MM.1S (cell line): ENCODE measurements around the gene SH2D2A.

ENCODE experiments used
- DNase-seq: peaks from one replicate; pipeline ENCODE4 v3.0.0-alpha.2; 2015
- H2AFZ ChIP-seq: fragments of 300-600 bp; sonication (generic); 2 replicates; pipeline ENCODE4 v1.6.0; 2016; ENCODE audit warnings: antibody characterized with exemption, low read length
- H3F3A ChIP-seq: fragments of 300-600 bp; sonication (generic); 2 replicates; pipeline ENCODE4 v1.6.1; 2016; ENCODE audit warnings: mild to moderate bottlenecking, antibody characterized with exemption, low read length, moderate library complexity, mixed read lengths; ENCODE audit not compliant: insufficient read depth
- H3K27ac ChIP-seq: fragments of 300-600 bp; sonication (generic); 2 replicates; pipeline ENCODE4 v1.5.1; 2016; ENCODE audit warnings: mild to moderate bottlenecking, low read length
- H3K27me3 ChIP-seq: fragments of 300-600 bp; sonication (generic); replicated peaks from 2 replicates; pipeline ENCODE4 v1.6.0; 2016; ENCODE audit warnings: low read length; ENCODE audit not compliant: insufficient read depth
- H3K36me3 ChIP-seq: fragments of 300-600 bp; sonication (generic); replicated peaks from 2 replicates; pipeline ENCODE4 v1.6.1; 2016; ENCODE audit warnings: mild to moderate bottlenecking, low read length, mixed read lengths; ENCODE audit not compliant: insufficient read depth
- H3K4me1 ChIP-seq: fragments of 300-600 bp; sonication (generic); 2 replicates; pipeline ENCODE4 v1.6.1; 2016; ENCODE audit warnings: low read length, mixed read lengths
- H3K4me2 ChIP-seq: fragments of 300-600 bp; sonication (generic); 2 replicates; pipeline ENCODE4 v1.6.0; 2016; ENCODE audit warnings: low read depth, low read length
- H3K4me3 ChIP-seq: fragments of 300-600 bp; sonication (generic); 2 replicates; pipeline ENCODE4 v1.5.1; 2016; ENCODE audit warnings: low read length, mixed read lengths
- H3K79me2 ChIP-seq: fragments of 300-600 bp; sonication (generic); 2 replicates; pipeline ENCODE4 v1.6.1; 2016; ENCODE audit warnings: mixed run types, low read length, mixed read lengths
- H3K9ac ChIP-seq: fragments of 300-600 bp; sonication (generic); 2 replicates; pipeline ENCODE4 v1.6.1; 2016; ENCODE audit warnings: low read length, mixed read lengths
- H3K9me2 ChIP-seq: fragments of 300-600 bp; sonication (generic); replicated peaks from 2 replicates; pipeline ENCODE4 v1.6.1; 2016; ENCODE audit warnings: mild to moderate bottlenecking, low read length, mixed read lengths; ENCODE audit not compliant: insufficient read depth
- H3K9me3 ChIP-seq: fragments of 300-600 bp; sonication (generic); replicated peaks from 2 replicates; pipeline ENCODE4 v1.6.1; 2016; ENCODE audit warnings: mild to moderate bottlenecking, low read length, mixed read lengths; ENCODE audit not compliant: insufficient read depth
- H4K20me1 ChIP-seq: fragments of 300-600 bp; sonication (generic); 2 replicates; pipeline ENCODE4 v1.6.1; 2016; ENCODE audit warnings: mild to moderate bottlenecking, low read length, moderate library complexity, mixed read lengths; ENCODE audit not compliant: insufficient read depth
- EZH2 ChIP-seq: fragments of 300-600 bp; sonication (generic); optimal IDR thresholded peaks from 2 replicates; pipeline ENCODE3; 2017; ENCODE audit warnings: low read depth, mild to moderate bottlenecking, antibody characterized with exemption, low read length, mixed read lengths
- EZH2phosphoT487 ChIP-seq: fragments of 300-600 bp; sonication (generic); IDR thresholded peaks from 2 replicates; pipeline ENCODE4 v1.6.1; 2018; ENCODE audit warnings: antibody characterized with exemption, low read length
- TF ChIP-seq, protein P1 (sequence below): fragments of 300-600 bp; sonication (generic); IDR thresholded peaks from 2 replicates; pipeline ENCODE4 v1.5.1; 2016; ENCODE audit warnings: antibody characterized with exemption, low read length, mixed read lengths

Gene SH2D2A

DNA sequence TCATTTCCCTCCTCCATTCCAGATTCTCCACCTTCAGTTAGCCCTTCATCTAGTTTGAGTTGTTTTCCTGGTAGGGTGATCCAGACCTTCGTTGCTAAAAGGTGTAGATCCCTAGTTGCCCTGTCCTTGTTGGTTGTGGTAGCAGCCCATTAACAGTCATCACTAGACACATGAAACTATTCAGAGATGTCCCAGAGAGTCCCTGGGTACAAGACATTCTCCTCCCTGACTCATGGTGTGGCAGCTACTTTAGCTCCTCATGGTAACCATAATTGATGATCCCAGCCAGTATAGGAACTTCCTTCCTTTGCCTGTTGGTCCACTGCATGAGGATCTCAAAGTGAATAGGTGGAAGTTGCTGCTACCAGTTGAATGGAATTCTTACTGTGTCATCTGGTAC is 6.0 kb upstream of the SH2D2A start:
- H3K27ac ChIP-seq, result no peak overlapping the region
- H3K9ac ChIP-seq, result no peak overlapping the region
- H3K4me3 ChIP-seq, result no peak overlapping the region
- H3K4me2 ChIP-seq, result no peak overlapping the region
- no peaks in the 10 kb centered on the region for H3K9me3 ChIP-seq
- H3K4me1 ChIP-seq, result no peaks in the 10 kb centered on the region
- no peaks in the 10 kb centered on the region for H3K9me2 ChIP-seq
- H2AFZ ChIP-seq, result no peak overlapping the region
- H3K79me2 ChIP-seq, result no peaks in the 10 kb centered on the region
- no peaks in the 10 kb centered on the region for H3K36me3 ChIP-seq
- no peaks in the 10 kb centered on the region for H4K20me1 ChIP-seq
- TF ChIP-seq, protein P1, sequence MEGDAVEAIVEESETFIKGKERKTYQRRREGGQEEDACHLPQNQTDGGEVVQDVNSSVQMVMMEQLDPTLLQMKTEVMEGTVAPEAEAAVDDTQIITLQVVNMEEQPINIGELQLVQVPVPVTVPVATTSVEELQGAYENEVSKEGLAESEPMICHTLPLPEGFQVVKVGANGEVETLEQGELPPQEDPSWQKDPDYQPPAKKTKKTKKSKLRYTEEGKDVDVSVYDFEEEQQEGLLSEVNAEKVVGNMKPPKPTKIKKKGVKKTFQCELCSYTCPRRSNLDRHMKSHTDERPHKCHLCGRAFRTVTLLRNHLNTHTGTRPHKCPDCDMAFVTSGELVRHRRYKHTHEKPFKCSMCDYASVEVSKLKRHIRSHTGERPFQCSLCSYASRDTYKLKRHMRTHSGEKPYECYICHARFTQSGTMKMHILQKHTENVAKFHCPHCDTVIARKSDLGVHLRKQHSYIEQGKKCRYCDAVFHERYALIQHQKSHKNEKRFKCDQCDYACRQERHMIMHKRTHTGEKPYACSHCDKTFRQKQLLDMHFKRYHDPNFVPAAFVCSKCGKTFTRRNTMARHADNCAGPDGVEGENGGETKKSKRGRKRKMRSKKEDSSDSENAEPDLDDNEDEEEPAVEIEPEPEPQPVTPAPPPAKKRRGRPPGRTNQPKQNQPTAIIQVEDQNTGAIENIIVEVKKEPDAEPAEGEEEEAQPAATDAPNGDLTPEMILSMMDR, result no peak
- TF ChIP-seq EZH2 (no peak), EZH2phosphoT487 (no peak)
- DNase-seq, result no peak
- no peaks in the 10 kb centered on the region for H3F3A ChIP-seq
- no peaks in the 10 kb centered on the region for H3K27me3 ChIP-seq

DNA sequence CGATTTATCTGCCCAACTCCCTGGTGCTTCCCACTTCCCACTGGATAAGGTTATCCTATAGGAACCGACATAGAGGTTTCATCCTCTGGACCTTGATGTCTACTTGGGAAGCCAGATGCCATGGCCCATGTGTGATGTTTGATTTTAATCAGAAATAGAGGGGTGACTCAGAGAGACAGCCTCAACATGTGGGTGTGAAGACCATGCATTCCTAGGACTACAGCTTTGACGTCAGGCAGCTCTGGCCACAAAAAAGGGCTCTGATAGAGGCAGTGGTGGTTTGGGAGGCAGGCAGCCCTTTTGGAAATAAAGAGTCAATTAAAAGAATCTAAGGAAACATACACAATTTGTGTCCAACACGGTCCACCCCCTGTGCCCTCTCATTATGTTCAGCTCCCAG is 5.2 kb upstream of the SH2D2A start:
- Histone ChIP-seq H3K9me3 (no peaks in the 10 kb centered on the region), H3K4me2 (no peak overlapping the region), H3K9ac (no peak overlapping the region), H3K27ac (no peak overlapping the region), H2AFZ (no peak overlapping the region), H3K4me1 (peaks cover 4% of the 10 kb centered on the region), H4K20me1 (no peaks in the 10 kb centered on the region), H3K36me3 (no peaks in the 10 kb centered on the region), H3K4me3 (no peak overlapping the region), H3K9me2 (no peaks in the 10 kb centered on the region), H3K27me3 (no peaks in the 10 kb centered on the region), H3K79me2 (no peaks in the 10 kb centered on the region), H3F3A (no peaks in the 10 kb centered on the region)
- TF ChIP-seq, protein P1, result no peak
- no peak for DNase-seq

DNA sequence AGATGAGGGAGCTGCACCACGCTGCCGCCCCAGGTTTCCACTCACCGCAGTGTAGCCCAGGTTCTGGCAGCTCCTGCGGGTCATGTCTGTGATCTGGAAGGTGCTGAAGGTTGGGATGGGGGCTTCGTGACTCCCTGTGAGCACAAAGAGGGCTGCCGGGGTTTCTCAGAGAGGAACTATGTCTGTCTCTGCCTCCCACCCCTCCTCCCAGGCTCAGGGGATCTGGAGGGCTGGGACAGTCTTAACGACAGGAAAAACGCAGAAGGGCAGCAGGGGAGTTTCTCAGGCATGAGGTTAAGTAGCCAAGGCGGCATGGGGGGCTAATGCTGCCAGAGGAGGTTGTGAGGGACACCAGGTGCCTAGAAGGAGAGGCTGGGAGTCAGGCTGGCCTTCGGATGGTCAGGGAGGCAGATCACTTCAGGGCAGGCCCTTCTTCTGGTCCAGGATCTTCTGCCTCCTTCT is 656 bp downstream of the SH2D2A start:
- peak overlapping the region; percentile 76; the same call in 1 of the 2 replicates for H2AFZ ChIP-seq
- H3K27ac ChIP-seq, result peak overlapping the region; percentile 30; the same call in 1 of the 2 replicates
- DNase-seq, result no peak
- no peaks in the 10 kb centered on the region for H3K36me3 ChIP-seq
- no peaks in the 10 kb centered on the region for H3K9me3 ChIP-seq
- H4K20me1 ChIP-seq, result no peaks in the 10 kb centered on the region
- no peaks in the 10 kb centered on the region for H3K9me2 ChIP-seq
- H3F3A ChIP-seq, result no peaks in the 10 kb centered on the region
- H3K4me2 ChIP-seq, result peak overlapping the region; percentile 53; the same call in 1 of the 2 replicates
- peak overlapping the region; percentile 6; the same call in 1 of the 2 replicates for H3K4me3 ChIP-seq
- no peak for TF ChIP-seq EZH2
- no peak for TF ChIP-seq EZH2phosphoT487
- TF ChIP-seq, protein P1, result no peak
- H3K27me3 ChIP-seq, result no peaks in the 10 kb centered on the region
- H3K9ac ChIP-seq, result peak overlapping the region; percentile 21; the same call in 1 of the 2 replicates
- no peaks in the 10 kb centered on the region for H3K79me2 ChIP-seq
- H3K4me1 ChIP-seq, result peaks cover 22% of the 10 kb centered on the region
